HG02840 (cell line): ENCODE measurements around the gene KHDC1.
"Not testable (repeated sequence)": the region's sequence is repeated elsewhere in the genome, so short reads cannot be mapped to it uniquely, and the experiment has no call there.

Experiments used
- ATAC-seq: cut with Tn5 transposase; IDR thresholded peaks from one replicate; pipeline ENCODE4 v1.9.1; 2021; ENCODE audit warnings: mild to moderate bottlenecking, moderate library complexity, moderate number of reproducible peaks; ENCODE audit not compliant: unreplicated experiment, low FRiP score

The KHDC1 gene

DNA sequence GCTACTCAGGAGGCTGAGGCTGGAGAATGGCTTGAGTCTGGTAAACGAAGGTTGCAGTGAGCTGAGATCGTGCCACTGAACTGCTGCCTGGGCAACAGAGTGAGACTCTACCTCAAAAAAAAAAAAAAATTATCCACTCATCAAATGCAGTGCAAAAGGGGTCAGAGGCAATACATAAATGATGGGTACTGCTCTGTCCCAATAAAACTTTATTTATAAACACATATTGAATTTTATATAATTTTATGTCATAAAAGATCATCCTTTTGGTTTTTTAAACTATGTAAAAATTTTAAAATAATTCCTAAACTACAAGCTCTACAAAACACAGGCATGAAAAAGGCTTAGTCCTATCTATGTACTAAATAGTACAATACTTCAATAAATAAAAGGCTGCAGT, 10.3 kb downstream of the KHDC1 start:
- no peak for ATAC-seq

DNA sequence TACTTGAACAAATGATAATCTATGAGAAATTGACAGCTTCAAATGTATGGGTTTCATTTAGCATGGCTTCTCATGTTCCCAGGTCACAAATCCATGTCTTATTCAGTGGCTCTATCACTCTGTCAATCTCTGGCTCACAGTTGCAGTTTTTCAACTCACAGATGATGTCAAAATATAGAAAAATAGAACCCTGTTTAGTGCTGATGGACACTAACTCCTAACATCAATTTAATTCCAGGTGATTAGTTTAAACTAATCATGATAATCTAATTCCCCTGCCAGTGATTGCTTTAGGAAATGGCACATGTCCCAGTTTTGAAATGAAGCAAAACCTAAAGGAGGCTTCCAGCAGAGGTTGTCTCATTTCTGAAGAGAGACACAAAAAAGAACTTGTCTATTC, 13.0 kb downstream of the KHDC1 start:
- ATAC-seq: no peak

DNA sequence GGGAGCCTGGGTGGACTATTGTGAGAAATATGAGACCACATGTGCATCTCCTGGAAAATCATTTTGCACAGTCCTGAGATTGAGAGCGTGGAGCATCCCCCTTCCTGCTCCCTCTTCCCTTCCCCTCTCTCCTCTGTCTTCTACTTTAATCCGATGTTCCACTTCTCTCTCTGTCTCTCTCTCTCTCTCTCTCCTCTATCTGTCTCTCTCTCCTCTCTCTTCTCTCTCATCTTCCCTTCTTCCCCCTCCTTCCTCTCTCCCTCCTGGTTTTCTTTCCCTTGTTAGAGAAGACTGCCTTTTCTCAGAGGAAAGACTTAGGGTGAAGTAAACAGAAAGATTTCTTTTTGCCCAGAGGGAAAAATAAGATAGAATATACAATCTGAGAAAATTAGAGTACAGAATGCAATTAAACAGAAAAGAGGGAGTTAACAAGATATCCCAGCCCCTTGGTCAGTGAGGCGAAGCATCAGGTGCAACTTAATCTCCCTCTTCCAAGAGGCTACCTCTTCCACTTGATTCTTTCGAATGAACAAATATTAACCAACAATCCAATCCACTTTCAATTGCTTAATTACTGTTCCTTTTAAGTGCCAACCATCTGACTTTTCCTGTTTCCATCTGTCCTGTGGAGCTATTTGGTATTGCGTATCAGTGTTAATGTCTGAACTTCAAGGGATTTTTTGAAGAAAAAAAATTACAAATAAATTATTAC, 14.6 kb downstream of the KHDC1 start:
- no peak for ATAC-seq

DNA sequence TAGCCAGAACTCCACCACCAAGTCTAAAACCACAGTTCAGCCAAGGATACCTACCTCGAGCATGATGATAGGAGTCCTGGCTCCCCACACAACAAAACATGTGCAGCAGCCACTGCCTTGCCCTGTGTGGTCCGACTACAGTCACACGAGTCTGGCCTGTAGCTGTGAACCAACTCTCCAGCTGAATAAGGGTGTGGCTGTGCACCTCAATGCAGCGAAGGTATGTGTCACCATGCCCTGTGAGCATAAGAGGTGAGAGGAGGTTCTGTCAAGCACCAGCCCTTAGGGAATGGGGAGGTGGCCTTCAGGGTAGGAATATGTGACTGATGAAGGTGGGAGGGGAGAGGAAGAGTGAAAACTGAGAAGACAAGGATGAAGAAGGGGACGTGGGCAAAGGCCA, 21.0 kb downstream of the KHDC1 start:
- no peak for ATAC-seq

DNA sequence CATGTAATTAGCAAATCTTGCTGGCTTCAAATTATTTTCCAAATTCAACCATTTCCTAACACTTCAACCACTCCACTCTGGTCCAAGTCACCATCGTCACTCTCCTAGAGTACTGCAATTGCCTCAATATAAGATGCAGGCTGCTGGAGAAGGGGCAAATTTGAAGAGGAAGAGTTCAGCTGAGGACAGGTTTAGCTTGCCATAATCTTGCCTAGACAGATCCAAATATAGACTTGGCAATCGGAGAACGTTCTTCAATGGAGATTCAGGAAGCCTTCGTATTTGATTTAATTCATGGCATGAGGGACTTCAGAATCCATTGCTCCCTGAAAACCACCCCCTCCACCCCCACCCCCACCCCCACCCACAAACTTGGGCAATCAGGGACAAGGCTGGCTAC, 22.3 kb downstream of the KHDC1 start:
- ATAC-seq: no peak

DNA sequence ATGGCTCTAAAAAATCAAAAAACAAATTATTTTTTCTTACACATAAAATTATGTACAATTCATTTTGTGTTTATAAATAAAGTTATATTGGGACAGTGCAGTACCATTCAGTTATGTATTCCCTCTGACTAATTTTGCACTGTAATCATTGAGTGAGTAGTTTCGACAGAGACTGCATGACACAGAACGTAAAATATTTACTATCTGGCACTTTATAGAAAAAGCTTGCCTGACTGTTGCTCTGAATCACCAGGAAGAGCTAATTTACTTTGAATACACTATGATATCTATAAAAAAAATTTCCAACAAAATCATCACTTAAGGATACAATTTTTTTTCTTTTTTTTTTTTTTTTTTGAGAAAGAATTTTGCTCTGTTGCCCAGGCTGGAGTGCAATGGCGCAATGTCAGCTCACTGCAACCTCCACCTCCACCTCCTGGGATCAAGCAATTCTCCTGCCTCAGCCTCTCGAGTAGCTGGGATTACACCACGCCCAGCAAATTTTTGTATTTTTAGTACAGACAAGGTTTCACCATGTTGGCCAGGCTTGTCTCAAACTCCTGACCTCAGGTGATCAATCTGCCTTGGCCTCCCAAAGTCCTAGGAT, 26.7 kb downstream of the KHDC1 start:
- no peak for ATAC-seq

DNA sequence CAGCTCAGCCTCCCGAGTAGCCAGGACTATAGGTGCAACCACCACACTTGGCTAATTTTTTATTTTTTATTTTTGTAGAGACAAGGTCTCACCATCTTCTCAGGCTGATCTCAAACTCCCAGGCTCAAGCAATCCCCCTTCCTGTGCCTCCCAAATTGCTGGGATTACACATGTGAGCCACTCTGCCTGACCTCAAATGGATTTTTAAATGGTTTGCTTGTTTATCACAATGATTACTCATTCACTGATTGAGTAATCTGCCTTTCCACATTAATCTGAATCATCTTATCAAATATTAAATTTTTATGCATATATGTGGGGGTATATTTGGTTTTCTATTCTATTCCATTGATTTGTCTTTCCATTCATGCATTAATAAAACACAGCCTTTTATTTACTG, 28.3 kb downstream of the KHDC1 start:
- no peak for ATAC-seq

DNA sequence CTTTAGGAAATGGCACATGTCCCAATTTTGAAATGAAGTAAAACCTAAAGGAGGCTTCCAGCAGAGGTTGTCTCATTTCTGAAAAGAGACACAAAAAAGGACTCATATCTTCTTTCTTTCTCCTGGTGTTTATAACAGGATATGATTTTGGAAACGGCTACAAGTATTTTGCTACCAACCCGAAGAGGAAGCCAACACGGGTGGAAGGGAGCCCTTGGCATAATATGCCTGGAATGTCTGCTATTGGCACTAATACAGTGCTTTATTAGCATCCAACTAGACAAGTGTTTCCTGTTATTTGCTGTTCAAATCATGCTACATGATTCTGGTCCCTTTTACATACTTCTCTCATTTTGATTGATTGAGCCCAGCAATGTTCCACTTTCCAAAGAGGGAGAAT, 29.0 kb downstream of the KHDC1 start:
- not testable (repeated sequence) for ATAC-seq

DNA sequence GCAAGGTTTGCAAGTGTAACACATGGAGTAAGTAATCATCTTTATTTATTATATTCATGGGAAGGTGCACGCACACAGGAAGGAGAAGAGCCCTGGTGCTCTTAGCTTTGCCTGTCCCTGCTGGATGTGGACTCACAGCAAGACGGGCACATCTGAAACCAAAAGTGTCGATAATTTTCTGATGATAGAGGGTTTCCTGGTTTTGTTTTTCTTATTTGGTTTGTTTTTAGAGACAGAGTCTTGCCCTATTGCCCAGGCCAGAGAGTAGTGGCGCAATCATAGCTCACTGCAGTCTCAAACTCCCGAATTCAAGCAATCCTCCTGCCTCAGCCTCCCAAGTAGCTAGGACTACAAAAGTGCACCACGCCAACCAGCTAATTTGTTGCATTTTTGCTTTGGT, 29.9 kb downstream of the KHDC1 start:
- no peak for ATAC-seq

DNA sequence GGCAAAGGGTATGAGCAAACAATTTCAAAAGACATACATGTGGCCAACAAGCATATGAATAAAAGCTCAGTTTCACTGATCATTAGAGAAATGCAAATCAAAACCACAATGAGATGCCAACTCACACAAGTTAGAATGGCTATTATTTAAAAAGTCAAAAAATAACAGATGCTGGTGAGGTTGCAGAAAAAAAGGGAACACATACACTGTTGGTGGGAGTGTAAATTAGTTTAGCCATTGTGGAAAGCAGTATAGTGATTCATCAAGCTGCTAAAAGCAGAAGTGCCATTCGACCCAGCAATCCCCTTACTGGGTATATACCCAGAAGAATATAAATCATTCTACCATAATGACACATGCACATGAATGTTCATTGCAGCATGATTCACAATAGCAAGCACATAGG, 31.0 kb downstream of the KHDC1 start:
- ATAC-seq: no peak

DNA sequence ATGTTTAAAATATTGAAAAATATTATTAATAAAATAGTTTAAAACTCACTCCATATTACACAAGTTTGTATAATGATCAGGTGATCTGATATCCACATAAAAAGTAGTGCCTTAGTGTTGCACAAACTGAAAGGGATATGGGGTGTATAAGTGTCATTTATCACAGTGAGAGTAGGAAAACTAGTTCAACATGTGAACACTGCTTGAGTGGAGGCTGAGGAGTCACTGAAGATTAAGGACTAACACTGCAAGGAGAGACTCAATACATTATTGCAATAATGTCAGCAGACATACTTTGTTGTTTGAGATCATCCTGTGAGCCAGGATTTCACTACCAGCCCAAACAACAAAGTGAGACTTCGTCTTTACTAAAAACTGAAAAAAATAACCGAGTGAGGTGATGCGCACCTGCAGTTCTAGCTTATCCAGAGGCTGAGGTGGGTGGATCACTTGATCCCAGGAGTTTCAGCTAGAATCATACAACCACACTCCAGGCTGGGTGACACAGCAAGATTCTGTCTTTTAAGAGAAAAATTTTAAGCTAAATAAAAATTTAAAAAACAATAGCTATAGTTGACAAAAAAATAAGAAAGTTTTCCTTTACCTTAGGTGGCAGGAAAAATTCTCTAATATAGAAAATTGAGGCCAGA, 35.3 kb downstream of the KHDC1 start:
- no peak for ATAC-seq

DNA sequence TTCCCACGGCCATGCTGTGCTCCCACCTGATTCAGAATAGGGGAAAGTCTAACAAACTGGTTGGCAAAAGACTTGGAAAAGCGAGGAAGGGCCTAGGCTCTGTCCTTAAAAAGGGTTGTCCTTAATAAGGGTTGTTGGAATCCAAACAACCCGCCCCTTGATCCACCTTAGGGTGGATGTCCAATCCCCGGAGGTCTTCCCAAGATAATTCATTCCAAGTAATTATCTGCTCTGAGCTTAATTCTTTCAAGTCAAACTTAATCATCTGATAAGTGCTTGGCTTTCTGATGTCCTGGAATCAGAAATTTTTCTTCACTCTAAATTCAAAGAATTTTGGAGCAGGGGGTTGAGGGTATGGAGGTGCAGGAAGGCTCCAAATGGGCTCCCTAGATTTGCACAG, 37.6 kb downstream of the KHDC1 start, which contains the start of gene KHDC1L:
KHDC1L (minus strand) TSS at position 101 of the 400 bp plus-strand sequence; CDS start at position 13, 88 bp downstream.
- no peak for ATAC-seq

DNA sequence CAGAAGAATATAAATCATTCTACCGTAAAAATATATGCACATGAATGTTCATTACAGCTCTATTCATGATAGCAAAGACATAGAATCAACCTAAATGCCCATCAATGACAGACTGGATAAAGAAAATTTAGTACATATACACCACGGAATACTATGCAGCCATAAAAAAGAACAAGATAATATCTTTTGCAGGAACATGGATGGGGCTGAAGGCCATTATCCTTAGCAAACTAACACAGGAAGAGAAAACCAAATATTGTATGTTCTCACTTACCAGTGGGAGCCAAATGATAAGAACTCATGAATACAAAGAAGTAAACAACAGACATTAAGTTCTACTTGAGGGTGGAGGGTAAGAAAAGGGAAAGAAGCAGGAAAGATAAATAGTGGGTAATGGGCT, 46.1 kb downstream of the KHDC1 start:
- ATAC-seq: no peak

DNA sequence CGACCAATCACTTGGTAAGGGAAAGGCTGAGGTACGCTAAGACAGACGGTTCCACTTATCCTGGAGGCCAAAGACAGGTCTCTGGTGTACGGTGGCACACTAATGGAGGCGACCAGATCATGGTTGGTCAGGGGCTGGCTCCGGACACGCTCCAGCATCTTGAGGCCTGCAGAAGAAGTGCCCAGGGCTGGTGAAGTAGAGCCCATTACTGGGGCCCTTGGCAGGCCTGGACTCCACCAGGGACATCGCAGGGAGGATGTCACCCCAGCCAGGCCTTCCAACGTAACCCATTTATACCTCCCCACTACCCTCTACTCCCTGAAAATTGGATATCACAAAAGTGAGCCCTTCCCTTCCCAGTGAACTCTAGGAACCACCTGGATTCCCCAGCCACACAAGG, 53.9 kb downstream of the KHDC1 start:
- no peak for ATAC-seq

DNA sequence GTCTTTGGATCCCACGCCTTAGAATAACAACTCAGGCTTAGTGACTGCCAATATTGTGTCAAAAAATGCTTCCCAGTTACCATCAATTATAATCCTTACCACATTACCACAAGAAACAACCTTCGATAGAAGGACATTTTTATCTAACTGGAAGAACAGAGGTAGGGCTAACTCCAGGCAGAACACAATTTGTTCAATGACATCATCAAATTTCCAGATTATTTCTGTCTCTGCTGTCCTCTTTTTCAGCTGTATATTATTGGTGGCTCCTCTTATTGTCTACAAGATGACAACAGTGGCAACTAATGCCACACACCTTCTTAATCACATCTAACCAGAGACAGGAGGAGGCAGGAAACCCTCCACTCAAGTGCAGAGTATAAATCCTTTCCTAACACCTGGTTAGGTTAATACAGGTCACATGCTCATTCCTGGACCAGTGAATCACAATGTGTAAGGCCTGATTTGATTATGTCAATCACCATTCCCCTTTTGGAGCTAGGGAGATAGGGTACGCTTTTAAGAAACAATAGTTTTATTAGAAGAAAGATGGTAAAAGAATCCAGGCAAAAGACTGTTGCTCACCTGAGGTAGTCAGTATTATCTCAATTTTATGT, 55.7 kb downstream of the KHDC1 start:
- ATAC-seq: no peak

DNA sequence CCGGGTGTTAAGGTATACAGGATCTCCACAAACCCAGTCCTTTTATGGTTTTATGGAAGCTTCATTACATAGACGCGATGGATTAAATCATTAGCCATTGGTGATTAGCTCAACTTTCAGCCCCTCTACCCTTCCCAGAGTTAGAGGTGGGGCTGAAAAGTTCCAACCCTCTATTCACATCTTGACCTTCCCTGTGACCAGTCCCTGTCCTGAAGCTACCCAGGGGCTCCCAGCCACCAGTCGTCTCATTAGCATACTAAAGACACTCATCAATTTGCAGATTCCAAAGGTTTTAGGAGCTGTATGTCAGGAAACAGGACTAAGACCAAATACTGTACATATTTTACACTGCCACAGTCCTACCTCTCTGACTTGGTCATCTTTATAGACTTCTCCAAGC, 58.7 kb downstream of the KHDC1 start:
- no peak for ATAC-seq

DNA sequence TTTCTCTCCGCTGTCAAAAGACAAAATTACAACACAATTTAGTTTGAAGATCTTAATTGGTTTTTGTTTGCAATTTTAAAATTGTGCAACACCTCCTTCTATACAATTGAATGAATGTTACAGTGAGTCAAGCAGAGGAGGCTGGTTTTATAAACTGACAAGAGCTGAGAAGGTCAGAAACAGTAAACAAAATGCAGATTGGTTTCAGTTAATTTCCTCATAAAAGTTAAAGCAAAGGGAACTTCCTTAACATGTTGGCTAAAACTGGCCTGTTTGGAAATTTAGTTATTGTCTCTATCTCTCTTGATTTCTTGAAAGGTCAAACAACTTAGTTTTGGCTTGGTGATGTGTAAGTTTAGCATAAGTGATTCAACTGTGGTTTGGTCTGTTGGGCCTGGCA, 59.9 kb downstream of the KHDC1 start:
- no peak for ATAC-seq

DNA sequence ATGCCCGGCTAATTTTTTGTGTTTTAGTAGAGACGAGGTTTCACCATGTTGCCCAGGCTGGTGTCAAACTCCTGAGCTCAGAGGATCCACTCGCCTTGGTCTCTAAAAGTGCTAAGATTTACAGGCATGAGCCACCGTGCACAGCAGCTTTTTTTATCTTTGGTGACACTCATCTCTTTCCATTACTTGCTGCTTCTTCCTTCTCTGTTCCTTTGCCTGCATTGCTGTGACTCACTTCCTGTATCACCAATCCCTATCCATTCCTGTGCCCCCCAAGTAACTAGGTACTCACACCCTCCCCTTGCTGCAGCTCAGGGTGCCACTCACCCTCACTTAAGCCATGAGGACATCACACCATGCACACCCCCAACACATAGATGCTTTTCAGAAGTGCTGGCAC, 62.3 kb downstream of the KHDC1 start:
- ATAC-seq: no peak

DNA sequence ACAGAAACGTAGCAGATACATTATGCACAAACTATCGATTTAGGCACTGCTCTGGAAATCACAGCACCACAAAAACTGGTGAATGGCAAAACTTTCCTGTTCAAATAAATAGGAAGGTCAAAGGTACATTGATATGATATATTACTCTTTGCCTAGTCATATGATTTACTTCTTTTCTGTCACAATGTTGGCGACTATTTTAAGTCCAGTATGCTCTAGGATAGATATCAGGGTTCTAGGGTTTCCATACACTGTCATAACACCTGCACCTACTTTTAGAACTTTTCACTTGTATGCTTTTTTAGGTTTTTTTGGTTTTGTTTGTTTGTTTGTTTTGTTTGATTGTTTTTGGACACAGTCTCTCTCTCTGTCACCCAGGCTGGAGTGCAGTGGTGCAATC, 62.7 kb downstream of the KHDC1 start:
- no peak for ATAC-seq

DNA sequence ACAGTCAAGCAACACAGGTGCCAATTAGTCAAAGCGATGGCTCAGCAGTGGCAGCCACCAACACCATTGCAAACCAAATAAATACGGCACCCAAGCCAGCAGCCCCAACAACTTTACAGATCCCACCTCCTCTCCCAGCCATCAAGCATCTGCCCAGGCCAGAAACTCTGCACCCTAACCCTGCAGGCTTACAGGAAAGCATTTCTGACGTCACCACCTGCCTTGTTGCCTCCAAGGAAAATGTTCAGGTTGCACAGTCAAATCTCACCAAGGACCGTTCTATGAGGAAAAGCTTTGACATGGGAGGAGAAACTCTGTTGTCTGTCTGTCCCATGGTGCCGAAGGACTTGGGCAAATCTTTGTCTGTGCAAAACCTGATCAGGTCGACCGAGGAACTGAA, 68.3 kb downstream of the KHDC1 start:
- ATAC-seq: no peak

DNA sequence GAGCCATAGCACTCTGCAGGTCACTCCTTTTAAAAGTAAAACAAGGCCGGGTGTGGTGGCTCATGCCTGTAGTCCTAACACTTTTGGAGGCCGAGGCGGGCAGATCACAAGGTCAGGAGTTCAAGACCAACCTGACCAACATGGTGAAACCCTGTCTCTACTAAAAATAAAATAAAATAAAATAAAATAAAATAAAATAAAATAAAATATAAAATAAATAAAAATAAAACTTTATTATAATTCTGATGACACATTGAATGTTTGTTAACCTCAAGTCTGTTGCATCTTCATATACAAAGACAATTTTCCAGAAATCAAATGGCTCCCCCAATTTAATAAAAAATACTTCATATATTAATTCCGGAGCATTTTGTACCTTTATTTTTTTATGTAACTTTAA, 69.7 kb downstream of the KHDC1 start:
- ATAC-seq: not testable (repeated sequence)
